Activated CD4-positive, alpha-beta T cell treated with anti-CD3 and anti-CD28 coated beads for 1 hour (primary cell): ENCODE data around the gene EVC.
"Not testable (repeated sequence)": the region's sequence is repeated elsewhere in the genome, so short reads cannot be mapped to it uniquely, and the experiment has no call there.

Experiments used
- DNase-seq: peaks from one replicate; pipeline ENCODE4 v3.0.0-alpha.2; 2020

The EVC gene

GRCh38 chr4:5821665-5822358 lies 110.8 kb downstream of the EVC start:
- DNase-seq, result no peak

- DNase-seq, result no peak
Observed at GRCh38 chr4:5822619-5823018, 111.6 kb downstream of the EVC start.

GRCh38 chr4:5823542-5824211 lies 112.7 kb downstream of the EVC start:
- no peak for DNase-seq

- no peak for DNase-seq
Observed at GRCh38 chr4:5824227-5824626, 113.2 kb downstream of the EVC start.

GRCh38 chr4:5824635-5825034 lies 113.6 kb downstream of the EVC start:
- DNase-seq, result no peak

- DNase-seq, result no peak
Observed at GRCh38 chr4:5825321-5826041, 114.5 kb downstream of the EVC start.

- no peak for DNase-seq
Observed at GRCh38 chr4:5826437-5827107, 115.6 kb downstream of the EVC start.

- DNase-seq, result no peak
Observed at GRCh38 chr4:5827108-5828004, 116.4 kb downstream of the EVC start.

- no peak for DNase-seq
Observed at GRCh38 chr4:5828005-5828391, 117.0 kb downstream of the EVC start.

- no peak for DNase-seq
Observed at GRCh38 chr4:5836943-5837342, 125.9 kb downstream of the EVC start.

- DNase-seq, result not testable (repeated sequence)
Observed at GRCh38 chr4:5837483-5837882, 126.5 kb downstream of the EVC start.

GRCh38 chr4:5839332-5839731 lies 128.3 kb downstream of the EVC start:
- DNase-seq, result no peak

- DNase-seq, result no peak
Observed at GRCh38 chr4:5839751-5840674, 129.0 kb downstream of the EVC start.

GRCh38 chr4:5842456-5842855 lies 131.5 kb downstream of the EVC start:
- DNase-seq, result no peak

- no peak for DNase-seq
Observed at GRCh38 chr4:5843573-5844530, 132.9 kb downstream of the EVC start.

- DNase-seq, result no peak
Observed at GRCh38 chr4:5845035-5845905, 134.3 kb downstream of the EVC start.

- DNase-seq, result no peak
Observed at GRCh38 chr4:5851637-5852301, 140.8 kb downstream of the EVC start.

GRCh38 chr4:5852523-5853202 lies 141.7 kb downstream of the EVC start:
- no peak for DNase-seq
